ENCODE measurements around the gene GPR160. TPM values are rescaled to one million over a fixed set of nuclear protein-coding genes. Genes with fewer than 3 reads are reported as not detected.

GPR160 gene
- total RNA-seq, 2 experiments from 2014 or later = 90.5 to 117 TPM

DNA sequence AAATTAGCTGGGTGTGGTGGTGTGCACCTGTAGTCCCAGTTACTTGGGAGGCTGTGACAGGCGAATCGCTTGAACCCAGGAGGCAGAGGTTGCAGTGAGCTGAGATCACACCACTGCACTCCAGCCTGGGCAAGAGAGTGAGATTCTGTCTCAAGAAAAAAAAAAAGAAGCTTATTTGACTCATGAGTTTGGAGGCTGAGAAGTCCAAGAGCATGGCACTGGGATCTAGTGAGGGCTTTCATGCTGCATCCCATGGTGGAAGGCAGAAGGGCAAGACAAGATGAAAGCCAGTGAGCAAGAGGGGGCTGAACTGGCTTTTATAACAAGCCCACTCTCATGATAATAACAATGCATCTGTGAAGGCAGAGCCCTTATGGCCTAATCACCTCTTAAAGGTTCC, 37.7 kb upstream of the GPR160 start:
- intact Hi-C loops (cut with micrococcal nuclease; ENCODE audit: unreplicated experiment) = no loop called here
- DNase-seq (ENCODE audit: low spot score) = no peak
- Histone ChIP-seq H4K20me1 (ENCODE audit: insufficient read depth, low read length) (no peaks in the 10 kb centered on the region), H3K79me2 (ENCODE audit: insufficient read depth, low read depth, low read length) (peaks cover 4% of the 10 kb centered on the region; the same call in 1 of the 2 replicates), H3K36me3 (ENCODE audit: insufficient read depth, low read length) (peaks cover 52% of the 10 kb centered on the region), H2AFZ (ENCODE audit: low read length) (no peak overlapping the region), H3K9me3 (ENCODE audit: low read length) (no peaks in the 10 kb centered on the region; the same call in 1 of the 2 replicates), H3K4me1 (ENCODE audit: insufficient read depth, low read length, poor library complexity, severe bottlenecking) (peaks cover 40% of the 10 kb centered on the region), H3K9me2 (ENCODE audit: insufficient read depth, low read length) (no peaks in the 10 kb centered on the region), H3K27ac (ENCODE audit: low read depth, low read length, poor library complexity, severe bottlenecking) (no peak overlapping the region), H3K4me3 (ENCODE audit: low read depth, low read length, poor library complexity, severe bottlenecking) (no peak overlapping the region), H3K4me2 (ENCODE audit: low read length) (no peak overlapping the region)
- no peak for TF ChIP-seq EZH2phosphoT487 (IDR thresholded peaks at IDR 0.05; ENCODE audit: borderline replicate concordance, low read depth, low read length)
- TF ChIP-seq, protein P1, sequence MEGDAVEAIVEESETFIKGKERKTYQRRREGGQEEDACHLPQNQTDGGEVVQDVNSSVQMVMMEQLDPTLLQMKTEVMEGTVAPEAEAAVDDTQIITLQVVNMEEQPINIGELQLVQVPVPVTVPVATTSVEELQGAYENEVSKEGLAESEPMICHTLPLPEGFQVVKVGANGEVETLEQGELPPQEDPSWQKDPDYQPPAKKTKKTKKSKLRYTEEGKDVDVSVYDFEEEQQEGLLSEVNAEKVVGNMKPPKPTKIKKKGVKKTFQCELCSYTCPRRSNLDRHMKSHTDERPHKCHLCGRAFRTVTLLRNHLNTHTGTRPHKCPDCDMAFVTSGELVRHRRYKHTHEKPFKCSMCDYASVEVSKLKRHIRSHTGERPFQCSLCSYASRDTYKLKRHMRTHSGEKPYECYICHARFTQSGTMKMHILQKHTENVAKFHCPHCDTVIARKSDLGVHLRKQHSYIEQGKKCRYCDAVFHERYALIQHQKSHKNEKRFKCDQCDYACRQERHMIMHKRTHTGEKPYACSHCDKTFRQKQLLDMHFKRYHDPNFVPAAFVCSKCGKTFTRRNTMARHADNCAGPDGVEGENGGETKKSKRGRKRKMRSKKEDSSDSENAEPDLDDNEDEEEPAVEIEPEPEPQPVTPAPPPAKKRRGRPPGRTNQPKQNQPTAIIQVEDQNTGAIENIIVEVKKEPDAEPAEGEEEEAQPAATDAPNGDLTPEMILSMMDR (conservative IDR thresholded peaks at IDR 0.05; ENCODE audit: low read length) = no peak
- ChIA-PET POLR2A (interaction anchor here (0.8 to 1.6 kb wide), 5 partner anchors 10 to 67 kb away, joined by 3 to 5 read pairs (median 4); no protein-coding TSS in a partner anchor), CTCF (ENCODE audit: unreplicated experiment) (interaction anchor here (0.6 kb wide), 1 partner anchor 189 kb away, joined by 3 read pairs; no protein-coding TSS in a partner anchor)
- no TSS peak for BruUV-seq (replicated peaks)

DNA sequence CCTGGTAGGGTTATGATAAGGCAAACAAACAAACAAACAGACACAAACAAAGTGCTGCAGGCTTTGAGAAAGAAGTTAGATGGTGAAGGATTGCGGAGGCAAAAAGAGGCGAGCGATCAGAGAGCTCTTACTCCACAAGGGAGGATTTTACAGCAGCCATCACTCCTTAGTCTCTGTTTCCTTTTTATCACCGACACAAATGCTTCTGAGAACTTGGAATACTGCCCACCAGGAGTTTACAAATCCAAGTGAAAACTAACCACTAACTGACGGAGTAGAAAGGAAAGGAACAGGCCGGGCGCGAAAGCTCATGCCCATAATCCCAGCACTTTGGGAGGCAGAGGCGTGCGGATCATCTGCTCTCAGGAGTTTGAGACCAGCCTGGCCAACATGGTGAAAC, 35.6 kb upstream of the GPR160 start:
- no peaks in the 10 kb centered on the region; the same call in 1 of the 2 replicates for H3K9me3 ChIP-seq (ENCODE audit: low read length)
- peaks cover 30% of the 10 kb centered on the region for H3K36me3 ChIP-seq (ENCODE audit: insufficient read depth, low read length)
- H3K4me3 ChIP-seq (ENCODE audit: low read depth, low read length, poor library complexity, severe bottlenecking) = no peak overlapping the region
- CTCF ChIA-PET (ENCODE audit: unreplicated experiment) = interaction anchor here (1.1 kb wide), 1 partner anchor 140 kb away, joined by 3 read pairs; no protein-coding TSS in a partner anchor
- POLR2A ChIA-PET = interaction anchor here (0.5 to 2.1 kb wide), 8 partner anchors 10 to 1915 kb away, joined by 3 to 8 read pairs (median 6); no protein-coding TSS in a partner anchor
- H3K79me2 ChIP-seq (ENCODE audit: insufficient read depth, low read depth, low read length) = no peaks in the 10 kb centered on the region
- TF ChIP-seq EZH2phosphoT487 (IDR thresholded peaks at IDR 0.05; ENCODE audit: borderline replicate concordance, low read depth, low read length) = no peak
- TF ChIP-seq, protein P1 (conservative IDR thresholded peaks at IDR 0.05; ENCODE audit: low read length) = no peak
- peak overlapping the region; percentile 73; the same call in 1 of the 2 replicates for H3K4me2 ChIP-seq (ENCODE audit: low read length)
- no peaks in the 10 kb centered on the region for H4K20me1 ChIP-seq (ENCODE audit: insufficient read depth, low read length)
- H3K4me1 ChIP-seq (ENCODE audit: insufficient read depth, low read length, poor library complexity, severe bottlenecking) = peaks cover 50% of the 10 kb centered on the region
- no peaks in the 10 kb centered on the region for H3K9me2 ChIP-seq (ENCODE audit: insufficient read depth, low read length)
- H2AFZ ChIP-seq (ENCODE audit: low read length) = peak overlapping the region; percentile 98; the same call in 1 of the 2 replicates
- no peak for DNase-seq (ENCODE audit: low spot score)
- H3K27ac ChIP-seq (ENCODE audit: low read depth, low read length, poor library complexity, severe bottlenecking) = no peak overlapping the region
- BruUV-seq (replicated peaks) = no TSS peak
- intact Hi-C loops (cut with micrococcal nuclease; ENCODE audit: unreplicated experiment) = no loop called here

DNA sequence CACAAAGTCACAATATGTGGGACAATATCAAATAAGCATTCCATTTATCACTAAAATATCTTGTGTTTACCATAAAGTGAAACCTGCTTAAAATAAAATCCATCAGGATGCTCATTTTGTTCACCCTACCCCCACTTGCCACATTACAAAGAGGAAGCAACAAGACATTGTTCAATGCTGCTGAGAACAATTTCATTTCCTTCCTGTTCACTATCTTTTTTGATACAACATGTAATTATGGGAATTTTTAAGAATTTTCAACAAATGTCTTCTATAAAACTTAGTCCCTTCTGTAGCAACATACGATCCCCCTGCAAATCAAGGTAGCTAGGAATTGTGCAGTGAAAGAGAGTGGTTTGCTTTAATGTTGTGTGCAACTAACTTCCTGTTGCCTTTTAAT, 34.9 kb upstream of the GPR160 start:
- Histone ChIP-seq H3K79me2 (ENCODE audit: insufficient read depth, low read depth, low read length) (no peaks in the 10 kb centered on the region), H3K4me1 (ENCODE audit: insufficient read depth, low read length, poor library complexity, severe bottlenecking) (peaks cover 52% of the 10 kb centered on the region), H2AFZ (ENCODE audit: low read length) (peak overlapping the region; percentile 98), H3K4me2 (ENCODE audit: low read length) (peak overlapping the region; percentile 73), H3K9me3 (ENCODE audit: low read length) (no peaks in the 10 kb centered on the region; the same call in 1 of the 2 replicates), H3K27ac (ENCODE audit: low read depth, low read length, poor library complexity, severe bottlenecking) (peak overlapping the region; percentile 59), H3K36me3 (ENCODE audit: insufficient read depth, low read length) (peaks cover 24% of the 10 kb centered on the region), H3K9me2 (ENCODE audit: insufficient read depth, low read length) (no peaks in the 10 kb centered on the region), H3K4me3 (ENCODE audit: low read depth, low read length, poor library complexity, severe bottlenecking) (peak overlapping the region; percentile 8), H4K20me1 (ENCODE audit: insufficient read depth, low read length) (no peaks in the 10 kb centered on the region)
- TF ChIP-seq, protein P1 (conservative IDR thresholded peaks at IDR 0.05; ENCODE audit: low read length) = no peak
- no peak for TF ChIP-seq EZH2phosphoT487 (IDR thresholded peaks at IDR 0.05; ENCODE audit: borderline replicate concordance, low read depth, low read length)
- POLR2A ChIA-PET = interaction anchor here (0.9 to 2.1 kb wide), 11 partner anchors 9 to 236 kb away, joined by 3 to 8 read pairs (median 5); no protein-coding TSS in a partner anchor
- intact Hi-C loops (cut with micrococcal nuclease; ENCODE audit: unreplicated experiment) = no loop called here
- DNase-seq (ENCODE audit: low spot score) = peak; percentile 56
- BruUV-seq (replicated peaks) = no TSS peak
- CTCF ChIA-PET (ENCODE audit: unreplicated experiment) = interaction anchor here (1.0 kb wide), 1 partner anchor 18 kb away, joined by 3 read pairs; no protein-coding TSS in a partner anchor
